Measurements from ENCODE around the gene RTN3. TPM values are rescaled to one million over a fixed set of nuclear protein-coding genes. Genes with fewer than 3 reads are reported as not detected.

Gene RTN3
- total RNA-seq, 1 experiment from 2014 or later = 173 TPM

- no peaks in the 10 kb centered on the region for H3K23me2 ChIP-seq (ENCODE audit: insufficient read length, low read depth, low read length, poor library complexity, severe bottlenecking)
- TF ChIP-seq CTCF (conservative IDR thresholded peaks at IDR 0.05) = no peak
- Mint-ChIP-seq H3K27me3 (ENCODE audit: low read depth) (no peaks in the 10 kb centered on the region), H3K4me1 (no peaks in the 10 kb centered on the region), H3K4me3 (no peak overlapping the region), H3K36me3 (ENCODE audit: insufficient read depth in 1 of 3, low read depth in 3 of 3) (peaks cover 13 to 61% (median 54%) of the 10 kb centered on the region in 3 experiments; a peak in 6 of 7 replicates), H3K27ac (no peak overlapping the region), H3K9me3 (no peaks in the 10 kb centered on the region)
- H3K27ac ChIP-seq (ENCODE audit: insufficient read length, low read depth, low read length) = no peak overlapping the region
- no peak overlapping the region for H3K18ac ChIP-seq (ENCODE audit: insufficient read length, low read depth, low read length)
- no peaks in the 10 kb centered on the region for H3K79me1 ChIP-seq (ENCODE audit: insufficient read depth, low read depth, low read length, poor library complexity, severe bottlenecking)
- no peak overlapping the region for H3K4me2 ChIP-seq (ENCODE audit: insufficient read depth, insufficient read length, low read length)
- no peaks in the 10 kb centered on the region for H3K27me3 ChIP-seq (ENCODE audit: insufficient read depth, low read length)
- no peak for DNase-seq
- H2BK15ac ChIP-seq (ENCODE audit: low read depth, low read length) = no peak overlapping the region
- H2BK20ac ChIP-seq (ENCODE audit: low read depth, low read length, poor library complexity, severe bottlenecking) = no peak overlapping the region
- no peaks in the 10 kb centered on the region for H3K79me2 ChIP-seq (ENCODE audit: insufficient read depth, low read length)
- no peak overlapping the region for H2AK5ac ChIP-seq (ENCODE audit: insufficient read length, low read length)
- no peaks in the 10 kb centered on the region for H3K4me1 ChIP-seq (ENCODE audit: insufficient read depth, low read length)
- no peak overlapping the region for H4K91ac ChIP-seq (ENCODE audit: insufficient read length, low read depth, low read length)
- WGBS (ENCODE audit: extremely low coverage, insufficient read length, low lambda C conversion rate) = no CpG with 5 or more reads among the region's 3 CpGs
- no peak overlapping the region for H2BK5ac ChIP-seq (ENCODE audit: insufficient read length, low read length)
- no peak overlapping the region for H3K4ac ChIP-seq (ENCODE audit: low read depth, low read length)
- H3T11ph ChIP-seq (ENCODE audit: low read length) = no peak overlapping the region
- H3K9ac ChIP-seq (ENCODE audit: extremely low read depth, insufficient read length, low read length) = no peak overlapping the region
- H2AFZ ChIP-seq (ENCODE audit: low read length) = no peak overlapping the region
- no peak overlapping the region for H2BK12ac ChIP-seq (ENCODE audit: insufficient read length, low read depth, low read length)
- no peak overlapping the region for H2BK120ac ChIP-seq (ENCODE audit: low read depth, low read length, poor library complexity, severe bottlenecking)
- no peak overlapping the region for H3K56ac ChIP-seq (ENCODE audit: insufficient read length, low read depth, low read length)
- no peaks in the 10 kb centered on the region for H4K20me1 ChIP-seq (ENCODE audit: control insufficient read depth, insufficient read depth, insufficient read length)
- H3K14ac ChIP-seq (ENCODE audit: insufficient read depth, low read length) = no peak overlapping the region
- no peak overlapping the region for H4K8ac ChIP-seq (replicated peaks; ENCODE audit: insufficient read length, low read depth, low read length)
- H4K5ac ChIP-seq (ENCODE audit: insufficient read length, low read depth, low read length) = no peak overlapping the region
- no peak overlapping the region for H3K23ac ChIP-seq (ENCODE audit: insufficient read length, low read depth, low read length)
- no peaks in the 10 kb centered on the region for H3K9me3 ChIP-seq (ENCODE audit: control insufficient read depth, low read depth, low read length)
These were observed 38.1 kb upstream of the RTN3 start for GRCh38 chr11:63643205-63643604.
